Astrocyte of the spinal cord (primary cell): ENCODE data around the gene RNF208.

Source experiments
- DNase-seq: peaks from one replicate; pipeline ENCODE4 v3.0.0; 2011; ENCODE audit warnings: low read depth, low spot score
- H3K4me3 ChIP-seq: 2 replicates; pipeline ENCODE4 v1.5.1; 2011; ENCODE audit warnings: low read depth, mild to moderate bottlenecking, low read length, moderate library complexity
- in situ Hi-C: cut with HindIII; loops from 2 replicates; pipeline ENCODE4 v1.10.0; 2017; ENCODE audit warnings: low sequenced_read_pairs
- TF ChIP-seq, protein P1 (sequence below): IDR thresholded peaks from 2 replicates; pipeline ENCODE4 v1.5.1; 2012; ENCODE audit warnings: low read depth, mild to moderate bottlenecking, low read length, inconsistent platforms

RNF208 gene

DNA sequence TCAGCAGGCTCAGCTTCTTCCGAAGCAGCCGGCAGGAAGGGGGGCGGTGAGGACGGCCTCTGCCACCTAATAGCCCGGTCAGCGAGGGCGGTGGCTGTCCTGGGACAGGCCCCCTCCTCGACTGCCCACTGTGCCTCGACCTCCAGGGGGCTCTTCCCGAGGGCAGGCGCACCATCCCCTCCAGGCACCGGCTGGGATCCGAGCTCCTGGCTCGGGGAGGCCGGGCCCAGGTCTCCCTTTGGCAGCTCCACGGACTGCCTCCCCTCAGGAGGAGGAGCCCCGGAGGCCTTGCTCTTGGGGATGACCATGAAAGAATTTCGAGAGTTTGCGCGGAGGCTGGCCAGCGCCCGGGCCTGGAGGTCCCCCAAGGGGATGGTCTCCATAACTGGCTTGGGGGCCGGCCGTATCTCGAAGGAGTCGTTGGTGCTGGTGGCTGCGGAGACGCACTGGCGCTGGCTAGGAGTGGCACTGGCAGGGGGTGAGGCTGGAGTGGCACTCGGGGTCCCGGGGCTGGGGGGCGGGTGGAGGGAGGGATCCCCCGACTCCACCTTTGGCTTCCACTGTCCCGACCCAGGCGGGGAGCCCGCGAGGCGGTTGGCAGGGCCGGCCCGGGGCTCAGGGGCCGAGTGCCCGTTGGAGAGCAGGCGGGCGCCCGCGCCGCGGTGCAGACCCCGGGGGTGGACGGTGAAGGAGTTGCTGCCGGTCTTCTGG lies 22.5 kb downstream of the RNF208 start:
- peak; percentile 19 for DNase-seq
- in situ Hi-C loops, result no loop called here
- H3K4me3 ChIP-seq, result peak overlapping the region; percentile 37
- TF ChIP-seq, protein P1, sequence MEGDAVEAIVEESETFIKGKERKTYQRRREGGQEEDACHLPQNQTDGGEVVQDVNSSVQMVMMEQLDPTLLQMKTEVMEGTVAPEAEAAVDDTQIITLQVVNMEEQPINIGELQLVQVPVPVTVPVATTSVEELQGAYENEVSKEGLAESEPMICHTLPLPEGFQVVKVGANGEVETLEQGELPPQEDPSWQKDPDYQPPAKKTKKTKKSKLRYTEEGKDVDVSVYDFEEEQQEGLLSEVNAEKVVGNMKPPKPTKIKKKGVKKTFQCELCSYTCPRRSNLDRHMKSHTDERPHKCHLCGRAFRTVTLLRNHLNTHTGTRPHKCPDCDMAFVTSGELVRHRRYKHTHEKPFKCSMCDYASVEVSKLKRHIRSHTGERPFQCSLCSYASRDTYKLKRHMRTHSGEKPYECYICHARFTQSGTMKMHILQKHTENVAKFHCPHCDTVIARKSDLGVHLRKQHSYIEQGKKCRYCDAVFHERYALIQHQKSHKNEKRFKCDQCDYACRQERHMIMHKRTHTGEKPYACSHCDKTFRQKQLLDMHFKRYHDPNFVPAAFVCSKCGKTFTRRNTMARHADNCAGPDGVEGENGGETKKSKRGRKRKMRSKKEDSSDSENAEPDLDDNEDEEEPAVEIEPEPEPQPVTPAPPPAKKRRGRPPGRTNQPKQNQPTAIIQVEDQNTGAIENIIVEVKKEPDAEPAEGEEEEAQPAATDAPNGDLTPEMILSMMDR, result no peak

DNA sequence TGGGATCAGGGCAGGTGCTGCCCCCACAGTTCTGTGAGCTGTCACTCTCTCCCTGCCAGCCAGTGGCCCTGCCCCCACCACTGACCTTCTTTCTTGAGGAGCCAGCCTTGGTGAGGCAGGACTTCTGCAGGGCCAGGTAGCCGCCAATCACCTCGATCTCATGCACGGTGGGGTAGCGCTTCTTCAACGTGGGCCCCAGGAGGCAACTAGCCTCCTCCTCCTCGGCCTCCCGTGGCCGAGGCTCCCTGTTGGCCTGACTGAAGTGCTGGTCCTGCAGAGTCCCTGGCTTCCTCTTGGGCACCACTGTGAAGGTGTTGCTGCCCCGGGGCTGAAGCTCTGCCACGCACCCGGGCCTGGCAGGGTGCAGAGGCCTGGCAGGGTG lies 23.1 kb downstream of the RNF208 start:
- TF ChIP-seq, protein P1, result no peak
- H3K4me3 ChIP-seq, result no peak overlapping the region
- in situ Hi-C loops, result no loop called here
- no peak for DNase-seq

DNA sequence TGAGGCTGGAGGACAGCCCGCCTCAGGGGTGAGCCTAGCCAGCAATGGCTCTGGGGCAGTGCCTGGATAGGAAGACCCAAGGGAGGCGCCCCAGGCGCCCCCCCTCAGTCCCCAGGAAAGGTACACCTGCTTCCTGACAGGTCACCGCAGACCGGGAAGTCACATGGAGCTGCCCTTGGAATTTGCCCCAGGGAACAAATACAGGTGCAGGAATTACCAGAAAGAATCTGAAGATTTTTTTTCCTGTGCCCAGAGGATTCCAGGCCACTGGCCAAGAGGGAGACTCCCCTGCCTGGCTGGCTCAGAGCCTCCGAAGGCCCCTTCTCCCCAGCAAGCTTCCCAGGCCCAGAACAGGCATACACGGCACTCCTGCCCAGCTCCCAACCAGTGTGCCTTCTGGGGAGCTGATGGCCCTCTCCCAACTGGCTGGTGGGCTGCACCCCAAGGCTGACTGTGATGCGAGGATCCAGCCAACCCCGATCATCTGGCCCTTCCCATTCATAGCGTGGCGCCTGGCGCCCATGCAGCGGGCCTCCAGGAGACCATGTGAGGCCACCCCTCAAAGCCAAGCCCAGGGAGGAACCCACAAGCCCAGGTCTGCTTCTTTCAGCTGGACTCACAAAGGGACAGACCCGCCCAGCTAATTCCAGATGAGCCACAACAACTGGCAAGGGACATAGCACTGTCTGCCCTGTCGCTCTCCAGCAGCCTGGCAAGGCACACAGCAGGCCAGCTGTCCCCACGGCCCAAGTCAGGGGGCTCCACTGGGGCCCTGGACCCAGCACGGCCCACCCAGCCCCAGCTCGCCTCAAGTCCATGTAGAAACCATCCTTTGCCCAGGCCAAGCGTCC lies 23.8 kb downstream of the RNF208 start:
- DNase-seq, result no peak
- TF ChIP-seq, protein P1, result no peak
- H3K4me3 ChIP-seq, result no peak overlapping the region
- in situ Hi-C loops, result no loop called here

DNA sequence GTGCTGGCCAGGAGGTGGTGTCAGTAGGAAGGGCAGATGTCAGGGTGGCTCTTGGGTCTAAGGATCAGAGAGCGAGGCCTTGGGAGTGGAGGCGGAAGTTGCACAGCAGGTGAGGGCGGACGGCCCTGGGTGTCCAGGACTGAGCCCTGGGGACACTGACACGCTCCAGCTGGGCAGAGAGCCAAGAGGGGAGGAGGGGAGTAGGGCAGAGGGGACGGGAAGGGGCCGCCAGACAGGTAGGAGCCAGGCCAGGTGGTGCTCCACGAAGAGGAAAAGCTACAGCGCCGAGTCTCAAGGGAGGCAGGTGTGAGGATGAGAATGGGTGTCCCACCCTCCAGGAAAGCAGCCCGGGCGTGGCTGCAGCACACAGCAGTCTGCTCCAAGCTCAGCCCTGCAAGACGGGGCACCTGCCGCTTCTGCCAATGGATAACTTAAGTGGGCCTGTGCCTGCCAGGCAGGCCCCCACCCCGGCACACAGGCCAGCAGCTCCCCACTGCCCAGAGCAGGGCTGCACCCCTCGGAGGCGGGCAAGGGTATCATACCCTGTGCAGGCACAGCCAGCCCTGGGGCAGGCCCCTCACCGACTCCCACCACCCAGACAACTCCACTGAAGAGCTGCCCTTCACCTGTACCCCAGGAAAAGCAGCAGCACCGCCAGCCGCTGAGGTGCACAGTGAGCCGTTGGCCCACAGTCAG lies 26.4 kb downstream of the RNF208 start:
- TF ChIP-seq, protein P1, result no peak
- no peak for DNase-seq
- in situ Hi-C loops, result no loop called here
- no peak overlapping the region for H3K4me3 ChIP-seq

DNA sequence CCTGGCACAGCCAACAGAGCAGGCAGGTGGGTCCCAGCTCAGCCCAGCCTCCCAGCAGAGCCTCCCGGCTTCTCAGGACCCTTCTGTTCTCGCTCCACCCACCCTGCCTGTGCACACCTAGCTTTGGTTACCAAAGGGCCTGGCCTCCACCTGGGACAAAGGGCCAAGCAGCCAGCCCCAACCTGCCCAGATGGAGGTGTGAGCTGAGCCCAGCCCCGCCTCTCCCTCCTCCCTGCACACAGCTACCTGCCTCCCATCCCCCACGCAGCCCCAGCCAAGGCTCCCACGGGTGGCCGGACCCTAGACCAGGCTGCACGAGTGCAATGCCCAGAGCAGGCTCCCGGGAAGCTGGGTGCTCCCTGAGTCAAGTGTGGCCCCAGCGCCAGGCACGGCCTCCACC lies 27.1 kb downstream of the RNF208 start:
- H3K4me3 ChIP-seq, result no peak overlapping the region
- DNase-seq, result no peak
- TF ChIP-seq, protein P1, result no peak
- in situ Hi-C loops, result no loop called here

DNA sequence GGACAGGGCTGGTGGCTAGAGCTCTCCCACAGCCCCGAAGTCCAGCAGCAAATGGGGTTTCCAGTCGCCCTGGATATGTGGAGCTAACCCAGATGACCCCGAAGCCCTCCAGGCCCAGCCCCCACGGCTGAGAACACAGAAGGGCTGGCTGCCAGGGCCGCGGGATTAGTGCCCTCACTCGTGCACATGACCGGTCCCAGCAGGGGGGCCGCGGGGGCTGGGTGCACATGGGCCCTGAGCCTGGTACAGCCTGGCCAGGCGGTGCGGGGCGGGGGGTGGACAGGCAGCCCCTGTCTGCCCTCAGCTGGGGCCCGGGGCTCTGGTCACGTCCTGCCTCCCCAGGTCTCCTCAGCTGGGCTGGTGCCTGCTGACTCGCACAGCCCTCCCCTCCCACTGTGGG lies 27.7 kb downstream of the RNF208 start:
- DNase-seq, result no peak
- no peak overlapping the region for H3K4me3 ChIP-seq
- in situ Hi-C loops, result no loop called here
- TF ChIP-seq, protein P1, result no peak
